AG10803 (cell line): ENCODE results near the gene OSBPL7.
"Not testable (repeated sequence)": the region's sequence is repeated elsewhere in the genome, so short reads cannot be mapped to it uniquely, and the experiment has no call there.

ENCODE experiments used
- DNase-seq: peaks from one replicate; pipeline ENCODE4 v3.0.0; 2010; ENCODE audit warnings: low read depth
- H3K4me3 ChIP-seq: 2 replicates; pipeline ENCODE4 v1.5.1; 2011; ENCODE audit warnings: mild to moderate bottlenecking, low read length, control low read depth
- TF ChIP-seq, protein P1 (sequence below): conservative IDR thresholded peaks from 2 replicates; pipeline ENCODE4 v1.5.1; 2011; ENCODE audit warnings: mild to moderate bottlenecking, low read length, control low read depth, inconsistent platforms

Gene OSBPL7

DNA sequence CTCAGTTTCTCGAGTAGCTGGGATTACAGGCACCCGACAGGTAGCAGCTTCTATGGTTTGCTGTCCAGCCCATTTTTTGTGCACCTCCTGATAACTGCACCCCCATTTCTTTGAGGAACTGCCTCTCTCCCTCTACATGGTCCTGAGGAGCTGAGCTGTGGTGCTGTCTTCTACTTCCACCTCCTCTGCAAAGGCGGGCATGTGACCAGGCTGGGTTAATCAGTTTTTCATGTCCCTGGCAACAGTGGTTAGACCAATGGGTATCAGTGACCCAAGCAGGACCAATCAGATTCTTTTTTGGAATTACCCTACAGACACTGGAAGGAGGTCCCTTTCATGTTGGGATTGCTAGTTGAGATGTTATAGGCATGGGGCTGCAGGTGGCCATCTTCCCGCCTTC, 47.3 kb downstream of the OSBPL7 start:
- DNase-seq = no peak
- no peak overlapping the region for H3K4me3 ChIP-seq
- TF ChIP-seq, protein P1, sequence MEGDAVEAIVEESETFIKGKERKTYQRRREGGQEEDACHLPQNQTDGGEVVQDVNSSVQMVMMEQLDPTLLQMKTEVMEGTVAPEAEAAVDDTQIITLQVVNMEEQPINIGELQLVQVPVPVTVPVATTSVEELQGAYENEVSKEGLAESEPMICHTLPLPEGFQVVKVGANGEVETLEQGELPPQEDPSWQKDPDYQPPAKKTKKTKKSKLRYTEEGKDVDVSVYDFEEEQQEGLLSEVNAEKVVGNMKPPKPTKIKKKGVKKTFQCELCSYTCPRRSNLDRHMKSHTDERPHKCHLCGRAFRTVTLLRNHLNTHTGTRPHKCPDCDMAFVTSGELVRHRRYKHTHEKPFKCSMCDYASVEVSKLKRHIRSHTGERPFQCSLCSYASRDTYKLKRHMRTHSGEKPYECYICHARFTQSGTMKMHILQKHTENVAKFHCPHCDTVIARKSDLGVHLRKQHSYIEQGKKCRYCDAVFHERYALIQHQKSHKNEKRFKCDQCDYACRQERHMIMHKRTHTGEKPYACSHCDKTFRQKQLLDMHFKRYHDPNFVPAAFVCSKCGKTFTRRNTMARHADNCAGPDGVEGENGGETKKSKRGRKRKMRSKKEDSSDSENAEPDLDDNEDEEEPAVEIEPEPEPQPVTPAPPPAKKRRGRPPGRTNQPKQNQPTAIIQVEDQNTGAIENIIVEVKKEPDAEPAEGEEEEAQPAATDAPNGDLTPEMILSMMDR = no peak

DNA sequence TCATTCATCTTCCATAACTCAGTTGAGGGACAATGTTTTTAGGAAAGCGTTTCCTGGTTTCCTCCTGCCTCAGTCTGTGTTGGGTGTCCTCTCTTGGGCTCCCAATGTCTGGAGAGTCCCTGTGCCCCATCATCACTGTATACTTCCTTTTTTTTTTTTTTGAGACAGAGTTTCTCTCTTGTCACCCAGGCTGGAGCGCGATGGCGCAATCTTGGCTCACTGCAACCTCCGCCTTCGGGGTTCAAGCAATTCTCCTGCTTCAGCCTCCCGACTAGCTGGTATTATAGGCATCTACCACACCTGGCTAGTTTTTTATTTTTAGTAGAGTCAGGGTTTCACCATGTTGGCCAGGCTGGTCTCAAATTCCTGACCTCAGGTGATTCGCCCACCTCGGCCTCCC, 47.9 kb downstream of the OSBPL7 start:
- H3K4me3 ChIP-seq, DNase-seq: not testable (repeated sequence)

DNA sequence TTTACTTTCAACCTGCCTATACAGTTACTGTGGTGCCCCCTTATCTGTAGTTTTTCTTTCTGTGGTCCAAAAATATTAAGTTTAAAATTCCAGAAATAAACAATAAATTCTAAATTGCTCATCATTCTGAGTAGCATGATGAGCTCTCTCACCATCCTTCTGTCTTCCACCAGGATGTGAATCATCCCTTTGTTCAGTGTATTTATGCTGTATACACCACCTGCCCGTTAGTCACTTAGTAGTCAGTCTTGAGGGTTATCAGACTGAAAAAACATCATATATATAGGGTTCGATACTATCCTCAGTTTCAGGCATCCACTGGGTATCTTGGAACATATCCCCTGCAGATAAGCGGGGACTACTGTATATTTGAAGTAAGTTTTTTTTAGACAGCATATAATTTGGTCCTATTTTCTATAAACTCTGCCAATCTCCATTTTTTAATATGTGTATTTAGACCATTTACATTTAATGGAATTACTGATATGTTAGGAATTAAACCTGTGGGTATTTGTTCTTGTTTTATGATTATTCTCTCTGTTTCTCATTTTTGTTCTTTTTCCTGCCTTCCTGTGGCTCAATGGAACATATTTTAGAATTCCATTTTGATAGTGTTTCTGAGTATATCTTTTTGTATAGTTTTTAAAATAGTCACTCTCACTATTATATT, 57.5 kb downstream of the OSBPL7 start:
- H3K4me3 ChIP-seq = no peak overlapping the region
- no peak for DNase-seq
- TF ChIP-seq, protein P1 = no peak

DNA sequence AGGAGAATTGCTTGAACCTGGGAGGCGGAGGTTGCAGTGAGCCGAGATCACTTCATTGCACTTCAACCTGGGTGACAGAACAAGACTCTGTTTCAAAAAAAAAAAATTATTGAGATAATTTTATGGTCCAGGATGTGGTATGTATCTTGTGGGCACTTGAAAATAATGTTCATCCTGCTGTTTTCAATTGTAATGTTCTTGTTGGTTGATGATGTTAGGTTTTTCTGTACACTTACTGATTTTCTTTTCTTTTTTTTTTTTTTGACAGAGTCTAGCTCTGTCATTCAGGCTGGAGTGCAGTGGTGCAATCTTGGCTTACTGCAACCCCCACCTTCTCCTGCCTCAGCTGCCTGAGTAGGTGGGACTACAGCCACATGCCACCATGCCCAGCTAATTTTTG, 58.9 kb downstream of the OSBPL7 start:
- H3K4me3 ChIP-seq = no peak overlapping the region
- no peak for DNase-seq
- TF ChIP-seq, protein P1 = no peak

DNA sequence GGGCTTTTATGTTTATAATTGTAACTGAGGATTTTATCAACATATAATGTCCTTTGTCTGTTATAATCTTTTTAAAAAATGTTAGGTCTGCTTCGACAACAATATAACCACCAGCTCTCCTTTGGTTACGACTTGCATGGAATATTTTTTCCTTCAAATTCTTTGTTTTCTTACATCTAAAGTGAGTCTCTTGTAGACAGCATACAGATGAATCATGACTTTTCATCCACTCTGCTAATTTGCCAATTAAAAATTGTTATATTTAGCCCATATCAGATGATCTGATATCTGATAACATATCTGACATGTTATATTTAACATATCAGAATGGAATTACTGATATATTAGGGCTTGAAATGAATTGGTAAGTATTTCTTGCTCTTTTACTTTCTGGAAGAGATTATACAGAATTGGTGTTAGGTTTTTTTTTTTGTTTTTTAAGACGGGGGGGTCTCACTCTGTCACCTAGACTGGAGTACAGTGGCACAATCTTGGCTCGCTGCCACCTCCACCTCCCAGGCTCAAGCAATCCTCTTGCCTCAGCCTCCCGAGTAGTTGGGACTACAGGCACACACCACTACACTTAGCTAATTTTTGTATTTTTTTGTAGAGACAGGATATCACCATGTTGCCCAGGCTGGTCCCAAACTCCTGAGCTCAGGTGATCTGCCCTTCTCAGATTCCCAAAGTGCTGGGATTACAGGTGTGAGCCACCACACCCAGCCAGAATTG, 61.0 kb downstream of the OSBPL7 start:
- no peak for DNase-seq
- TF ChIP-seq, protein P1 = no peak

DNA sequence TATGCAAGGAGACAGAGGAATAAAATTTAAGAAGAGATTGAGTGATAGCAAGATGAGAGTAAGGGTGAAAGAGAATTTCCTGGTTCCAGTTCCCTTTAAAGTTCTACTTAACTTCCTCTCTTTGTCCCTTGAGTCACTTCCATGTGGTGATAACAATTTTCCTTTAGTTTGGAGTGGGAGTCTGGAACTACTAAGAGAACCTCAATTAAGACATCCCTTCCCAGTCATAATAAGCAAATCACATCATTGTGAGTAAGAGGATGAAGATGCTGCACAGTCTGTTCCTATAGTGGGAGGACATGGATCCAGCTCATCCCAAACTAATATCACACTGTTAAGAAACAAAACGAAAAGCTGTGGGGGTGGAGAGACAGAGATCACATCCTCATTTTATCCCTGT, 64.2 kb downstream of the OSBPL7 start:
- DNase-seq = no peak
- TF ChIP-seq, protein P1 = no peak
- H3K4me3 ChIP-seq = no peak overlapping the region

More for the DNA sequence above, 61.0 kb downstream of the OSBPL7 start:
- H3K4me3 ChIP-seq = no peak overlapping the region
